ENCODE results near the gene PXMP2.

DNA sequence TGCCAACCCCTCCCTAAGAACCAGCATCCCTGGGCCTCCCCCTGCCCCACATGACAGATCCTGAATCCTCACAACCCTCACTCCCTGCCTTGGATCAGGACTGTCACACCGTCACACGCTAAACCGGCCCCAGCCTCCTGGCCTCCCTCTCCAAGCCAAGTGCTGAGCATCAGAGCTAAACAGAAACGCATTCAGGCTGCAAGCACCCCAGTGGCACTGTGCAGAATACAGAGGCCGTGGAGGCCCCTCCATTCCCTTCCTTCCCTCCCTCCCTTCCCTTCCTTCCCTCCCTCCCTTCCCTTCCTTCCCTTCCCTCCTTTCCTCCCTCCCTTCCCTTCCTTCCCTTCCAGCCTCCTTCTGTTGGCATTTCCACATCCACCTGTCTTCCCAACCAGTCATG, 12.8 kb upstream of the PXMP2 start:
- TF ChIP-seq, protein P1, sequence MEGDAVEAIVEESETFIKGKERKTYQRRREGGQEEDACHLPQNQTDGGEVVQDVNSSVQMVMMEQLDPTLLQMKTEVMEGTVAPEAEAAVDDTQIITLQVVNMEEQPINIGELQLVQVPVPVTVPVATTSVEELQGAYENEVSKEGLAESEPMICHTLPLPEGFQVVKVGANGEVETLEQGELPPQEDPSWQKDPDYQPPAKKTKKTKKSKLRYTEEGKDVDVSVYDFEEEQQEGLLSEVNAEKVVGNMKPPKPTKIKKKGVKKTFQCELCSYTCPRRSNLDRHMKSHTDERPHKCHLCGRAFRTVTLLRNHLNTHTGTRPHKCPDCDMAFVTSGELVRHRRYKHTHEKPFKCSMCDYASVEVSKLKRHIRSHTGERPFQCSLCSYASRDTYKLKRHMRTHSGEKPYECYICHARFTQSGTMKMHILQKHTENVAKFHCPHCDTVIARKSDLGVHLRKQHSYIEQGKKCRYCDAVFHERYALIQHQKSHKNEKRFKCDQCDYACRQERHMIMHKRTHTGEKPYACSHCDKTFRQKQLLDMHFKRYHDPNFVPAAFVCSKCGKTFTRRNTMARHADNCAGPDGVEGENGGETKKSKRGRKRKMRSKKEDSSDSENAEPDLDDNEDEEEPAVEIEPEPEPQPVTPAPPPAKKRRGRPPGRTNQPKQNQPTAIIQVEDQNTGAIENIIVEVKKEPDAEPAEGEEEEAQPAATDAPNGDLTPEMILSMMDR (IDR thresholded peaks at IDR 0.05; ENCODE audit: insufficient read depth, low read depth, low read length) = no peak
- no peak for TF ChIP-seq EZH2 (IDR thresholded peaks at IDR 0.05; ENCODE audit: insufficient read depth, low read length)

All from astrocyte (in vitro differentiated cells and primary cell).